Endothelial cell of umbilical vein (primary cell): ENCODE measurements around the gene POU2AF1. TPM values are rescaled to one million over a fixed set of nuclear protein-coding genes. Genes with fewer than 3 reads are reported as not detected.

ENCODE experiments used
- BruUV-seq: library from RNA; stranded (reverse); fragments of 400-500 nt; replicated peaks from 2 replicates; lab custom pipeline; 2021; lab: Mats Ljungman, UMichigan
- CTCF ChIA-PET: fragments of 300-600, 350-600 bp; sonication (Branson Sonifier 250); formaldehyde crosslinking; loops from one replicate; lab custom pipeline; 2021; ENCODE audit warnings: antibody characterized with exemption, inconsistent platforms; lab: Charles Lee
- POLR2A ChIA-PET: fragments of 300-600, 350-600 bp; sonication (Branson Sonifier 250); formaldehyde crosslinking; loops from one replicate; lab custom pipeline; 2021; ENCODE audit warnings: antibody characterized with exemption, inconsistent platforms; lab: Charles Lee
- DNase-seq: peaks from one replicate; pipeline ENCODE4 v3.0.0-alpha.2; 2011; ENCODE audit warnings: low read depth, low spot score
- FAIRE-seq: peaks from 2 replicates; lab custom pipeline; 2011; peaks lifted over from hg19 to GRCh38; lab: Jason Lieb, UNC
- H2AFZ ChIP-seq: 2 replicates; pipeline ENCODE4 v1.6.0; 2012; ENCODE audit warnings: low read depth, low read length, control low read depth, inconsistent platforms
- H3K27ac ChIP-seq: 2 replicates; pipeline ENCODE4 v1.5.1; 2011; ENCODE audit warnings: low read depth, mild to moderate bottlenecking, control low read depth, low read length, moderate library complexity; ENCODE audit not compliant: insufficient read depth
- H3K27me3 ChIP-seq, 2 experiments: 2 replicates each; pipeline versions ENCODE4 v1.6.0 to v1.6.1; 2011; ENCODE audit warnings: low read length in 2 of 2, mixed read lengths in 1 of 2; ENCODE audit not compliant: control insufficient read depth in 2 of 2, insufficient read depth in 2 of 2
- H3K36me3 ChIP-seq, 2 experiments: 2 replicates in 1 of 2; 3 replicates in 1 of 2; pipeline ENCODE4 v1.5.1; 2011; ENCODE audit warnings: low read length in 2 of 2, mild to moderate bottlenecking in 1 of 2, moderate library complexity in 1 of 2; ENCODE audit not compliant: control insufficient read depth in 2 of 2, insufficient read depth in 2 of 2; ENCODE audit errors: extremely low read depth in 1 of 2
- H3K4me1 ChIP-seq: 3 replicates; pipeline ENCODE4 v1.5.1; 2011; ENCODE audit warnings: mild to moderate bottlenecking, low read length; ENCODE audit not compliant: control insufficient read depth, insufficient read depth; ENCODE audit errors: extremely low read depth
- H3K4me2 ChIP-seq: 2 replicates; pipeline ENCODE4 v1.6.1; 2011; ENCODE audit warnings: low read length, control low read depth, mixed read lengths; ENCODE audit not compliant: insufficient read depth
- H3K4me3 ChIP-seq, 3 experiments: fragments of 200-600 bp in 1 of 3; sonication (generic), shearing (Covaris generic) in 1 of 3; replicated peaks in 1 of 3; 2 replicates each; pipeline ENCODE4 v1.5.1; 2011 to 2016; ENCODE audit warnings: control low read depth in 3 of 3, low read length in 3 of 3, mild to moderate bottlenecking in 2 of 3, inconsistent platforms in 1 of 3, low read depth in 1 of 3, moderate library complexity in 1 of 3; ENCODE audit not compliant: insufficient read depth in 1 of 3
- H3K79me2 ChIP-seq: 2 replicates; pipeline ENCODE4 v1.6.0; 2012; ENCODE audit warnings: low read length, inconsistent platforms; ENCODE audit not compliant: control insufficient read depth, insufficient read depth
- H3K9ac ChIP-seq: replicated peaks from 2 replicates; pipeline ENCODE3; 2011; ENCODE audit warnings: low read length, control low read depth; ENCODE audit not compliant: insufficient read depth; ENCODE audit errors: extremely low read depth
- H3K9me1 ChIP-seq: replicated peaks from 3 replicates; pipeline ENCODE4 v1.6.0; 2011; ENCODE audit warnings: mild to moderate bottlenecking, low read length; ENCODE audit not compliant: control insufficient read depth, insufficient read depth; ENCODE audit errors: extremely low read depth
- H3K9me3 ChIP-seq: replicated peaks from 2 replicates; pipeline ENCODE4 v1.5.1; 2012; ENCODE audit warnings: low read length, inconsistent platforms; ENCODE audit not compliant: control insufficient read depth, insufficient read depth
- H4K20me1 ChIP-seq: replicated peaks from 2 replicates; pipeline ENCODE3; 2011; ENCODE audit warnings: mild to moderate bottlenecking, low read length; ENCODE audit not compliant: control insufficient read depth, insufficient read depth; ENCODE audit errors: extremely low read depth
- CTCF ChIP-seq, 2 donors: IDR thresholded peaks; 1 replicate in 1 of 2; 2 replicates in 1 of 2; pipeline ENCODE4 v1.5.1; 2011; ENCODE audit warnings: low read length in 2 of 2, mild to moderate bottlenecking in 2 of 2, moderate library complexity in 2 of 2, control low read depth in 1 of 2, inconsistent platforms in 1 of 2, low read depth in 1 of 2; ENCODE audit not compliant: insufficient read depth in 1 of 2; ENCODE audit errors: extremely low read depth in 1 of 2
- EZH2 ChIP-seq: IDR thresholded peaks from 2 replicates; pipeline ENCODE4 v1.6.1; 2012; ENCODE audit warnings: borderline replicate concordance, low read depth, mild to moderate bottlenecking, moderate library complexity, low read length, inconsistent platforms; ENCODE audit not compliant: severe bottlenecking
- FOS ChIP-seq: IDR thresholded peaks from 2 replicates; pipeline ENCODE4 v1.6.1; 2011; ENCODE audit warnings: mild to moderate bottlenecking, low read length, moderate library complexity, borderline replicate concordance; ENCODE audit not compliant: insufficient read depth
- GATA2 ChIP-seq: IDR thresholded peaks from 2 replicates; pipeline ENCODE4 v1.7.0; 2011; ENCODE audit warnings: low read depth, mild to moderate bottlenecking, moderate library complexity, mixed read lengths, low read length; ENCODE audit not compliant: insufficient read length, insufficient read depth
- JUN ChIP-seq: IDR thresholded peaks from 2 replicates; pipeline ENCODE4 v1.6.1; 2011; ENCODE audit warnings: borderline replicate concordance, low read depth; ENCODE audit not compliant: insufficient read length, insufficient read depth
- MAX ChIP-seq: IDR thresholded peaks from 2 replicates; pipeline ENCODE4 v1.6.1; 2011; ENCODE audit not compliant: insufficient read depth, insufficient read length
- MYC ChIP-seq: IDR thresholded peaks from one replicate; pipeline ENCODE4 v1.6.1; 2011; ENCODE audit warnings: mild to moderate bottlenecking, low read depth, low read length
- POLR2A ChIP-seq: IDR thresholded peaks from 2 replicates; pipeline ENCODE4 v1.6.1; 2012; ENCODE audit warnings: low read depth, mild to moderate bottlenecking, control low read depth, low read length
- POLR2AphosphoS5 ChIP-seq: IDR thresholded peaks from 2 replicates; pipeline ENCODE4 v1.6.1; 2012; ENCODE audit warnings: low read depth, mild to moderate bottlenecking, control low read depth, low read length, moderate library complexity; ENCODE audit not compliant: insufficient read depth
- dilution Hi-C: fragments of 300-500 bp; cut with MboI; formaldehyde crosslinking; loops from one replicate; pipeline ENCODE4 v1.15.0; 2019; ENCODE audit warnings: low sequenced_read_pairs; ENCODE audit not compliant: extremely low pct_ligation_motif_present
- intact Hi-C: fragments of 100-400 bp; cut with micrococcal nuclease; formaldehyde crosslinking; loops from one replicate; pipeline ENCODE4 v1.10.0; 2022
- polyA plus RNA-seq, 4 experiments: library from polyadenylated mRNA; depleted of rRNA in 3 of 4; stranded (reverse) in 3 of 4; unstranded in 1 of 4; fragments of >200 nt; gene quantifications; 2 replicates each; pipeline versions ENCODE4 v1.2.1 to v1.2.3, GENCODE V29; 2011 to 2012; ENCODE audit warnings: missing spikeins in 1 of 4
- total RNA-seq: library from RNA; stranded (reverse); gene quantifications from 2 replicates; pipeline ENCODE4 v1.2.3, GENCODE V29; 2021

Gene POU2AF1
- total and polyA plus RNA-seq, 2 donors (not counting 3 experiments of a cell fraction or from before 2014, with no cell fraction given) = not detected

GRCh38 chr11:111407652-111408051, 28.6 kb upstream of the POU2AF1 start:
- DNase-seq = no peak
- no peak overlapping the region for H3K4me3 ChIP-seq
- H3K9me1 ChIP-seq = no peaks in the 10 kb centered on the region
- POLR2A ChIA-PET = no interaction called here
- no peaks in the 10 kb centered on the region for H3K9me3 ChIP-seq
- no peaks in the 10 kb centered on the region for H3K36me3 ChIP-seq
- H3K79me2 ChIP-seq = no peaks in the 10 kb centered on the region
- FAIRE-seq = no peak
- no peaks in the 10 kb centered on the region for H4K20me1 ChIP-seq
- H3K4me2 ChIP-seq = no peak overlapping the region
- no peaks in the 10 kb centered on the region for H3K27me3 ChIP-seq
- no peak overlapping the region for H3K9ac ChIP-seq
- dilution Hi-C loops (no loop called here), intact Hi-C loops (no loop called here)
- CTCF ChIA-PET = interaction anchor here (2.1 kb wide), 1 partner anchor 15 kb away, joined by 4 read pairs; no protein-coding TSS in a partner anchor
- TF ChIP-seq MAX (no peak), GATA2 (no peak), POLR2A (no peak), EZH2 (no peak), FOS (no peak), POLR2AphosphoS5 (no peak), JUN (no peak), MYC (no peak), CTCF (IDR thresholded peaks at IDR 0.05; ENCODE audit: extremely low read depth in 1 of 2, insufficient read depth in 1 of 2, low read depth in 1 of 2, low read length in 2 of 2) (no peak)
- no TSS peak for BruUV-seq
- H3K4me1 ChIP-seq = no peaks in the 10 kb centered on the region
- no peak overlapping the region for H3K27ac ChIP-seq
- H2AFZ ChIP-seq = no peak overlapping the region
